GM12891 (cell line): Measurements from ENCODE around the gene TH.

Experiments
- POLR2A ChIP-seq: IDR thresholded peaks from 2 replicates; pipeline ENCODE4 v1.6.1; 2011; ENCODE audit warnings: low read depth, low read length, control low read depth
- POLR2AphosphoS5 ChIP-seq: IDR thresholded peaks from 2 replicates; pipeline ENCODE4 v1.6.1; 2011; ENCODE audit warnings: low read depth, low read length, control low read depth
- POU2F2 ChIP-seq: IDR thresholded peaks from 2 replicates; pipeline ENCODE4 v1.6.1; 2011; ENCODE audit warnings: low read depth, mild to moderate bottlenecking, control low read depth, low read length, moderate library complexity
- SPI1 ChIP-seq: IDR thresholded peaks from 2 replicates; pipeline ENCODE4 v1.6.1; 2011; ENCODE audit warnings: low read depth, low read length, control low read depth
- TAF1 ChIP-seq: IDR thresholded peaks from 2 replicates; pipeline ENCODE4 v1.6.1; 2011; ENCODE audit warnings: low read depth, low read length, control low read depth

DNA sequence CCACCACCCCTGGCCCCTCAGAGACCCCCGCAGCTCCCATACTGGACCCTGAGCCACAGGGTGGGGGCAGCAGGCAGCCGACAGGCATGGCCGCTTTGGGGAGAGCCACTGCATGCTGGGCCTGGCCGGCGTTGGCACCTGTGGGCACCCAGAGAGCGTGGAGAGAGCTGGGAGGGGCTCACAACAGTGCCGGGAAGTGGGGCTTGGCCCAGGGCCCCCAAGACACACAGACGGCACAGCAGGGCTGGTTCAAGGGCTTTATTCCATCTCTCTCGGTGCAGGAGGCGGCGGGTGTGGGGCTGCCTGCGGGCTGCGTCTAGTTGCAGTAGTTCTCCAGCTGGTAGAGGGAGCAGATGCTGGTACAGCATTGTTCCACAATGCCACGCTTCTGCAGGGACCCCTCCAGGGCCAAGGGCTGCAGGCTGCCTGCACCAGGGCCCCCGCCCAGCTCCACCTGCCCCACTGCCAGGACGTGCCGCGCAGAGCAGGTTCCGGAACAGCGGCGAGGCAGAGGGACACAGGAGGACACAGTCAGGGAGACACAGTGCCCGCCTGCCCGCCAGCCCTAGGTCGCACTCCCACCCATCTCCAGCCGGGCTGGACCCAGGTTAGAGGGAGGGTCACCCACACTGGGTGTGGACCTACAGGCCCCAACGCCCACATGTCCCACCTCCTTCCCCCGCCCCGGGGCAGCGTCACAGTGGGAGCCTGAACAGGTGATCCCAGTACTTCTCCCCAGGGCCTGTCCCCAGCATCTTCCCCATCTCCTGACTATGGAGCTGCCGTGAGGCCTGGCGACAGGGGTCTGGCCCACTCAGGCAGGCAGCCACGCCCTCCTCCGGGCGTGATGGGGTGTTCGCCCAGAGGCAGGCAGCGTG lies 11.8 kb downstream of the TH start:
- TF ChIP-seq POU2F2 (no peak), POLR2A (no peak), TAF1 (no peak), POLR2AphosphoS5 (no peak), SPI1 (no peak)
